Spinal cord (tissue), 10 donors: ENCODE data around the gene UBASH3A. TPM values are rescaled to one million over a fixed set of nuclear protein-coding genes. Genes with fewer than 3 reads are reported as not detected.

ENCODE experiments used
- DNase-seq, 6 donors: peaks; one replicate each; pipeline versions ENCODE4 v3.0.0 to v3.0.0-alpha.2; 2013 to 2015; ENCODE audit warnings: low spot score in 6 of 6, low read depth in 4 of 6
- H3K27ac ChIP-seq: one replicate; pipeline ENCODE4 v1.5.1; 2013; ENCODE audit warnings: low read depth, low read length, control low read depth
- H3K27me3 ChIP-seq: one replicate; pipeline ENCODE4 v1.6.1; 2013; ENCODE audit warnings: low read length; ENCODE audit not compliant: control insufficient read depth, insufficient read depth
- H3K36me3 ChIP-seq: one replicate; pipeline ENCODE4 v1.6.1; 2013; ENCODE audit warnings: low read length; ENCODE audit not compliant: control insufficient read depth, insufficient read depth
- H3K4me1 ChIP-seq: one replicate; pipeline ENCODE4 v1.6.1; 2013; ENCODE audit warnings: low read length; ENCODE audit not compliant: control insufficient read depth, insufficient read depth
- H3K4me3 ChIP-seq: one replicate; pipeline ENCODE4 v1.5.1; 2013; ENCODE audit warnings: low read depth, low read length, control low read depth
- H3K9me3 ChIP-seq: one replicate; pipeline ENCODE4 v1.6.1; 2013; ENCODE audit warnings: low read length; ENCODE audit not compliant: control insufficient read depth, insufficient read depth
- WGBS: methylation state at CpG from one replicate; pipeline ENCODE4 v1.1.5; 2013; ENCODE audit warnings: missing lambda C conversion rate; ENCODE audit not compliant: insufficient coverage; 5-methylcytosine and 5-hydroxymethylcytosine counted together
- polyA plus RNA-seq, 2 donors: library from polyadenylated mRNA; unstranded; fragments of 120-200 nt; gene quantifications; one replicate each; pipeline ENCODE4 v1.2.1, GENCODE V29; 2013; ENCODE audit not compliant: insufficient read length in 2 of 2
- total RNA-seq, 2 donors: library from RNA; depleted of rRNA in 1 of 2; stranded (reverse); fragments of 120-200 nt in 1 of 2; fragments of >200 nt in 1 of 2; gene quantifications; one replicate each; pipeline versions ENCODE4 v1.2.3 to v1.2.4, GENCODE V29; 2013 to 2014
- donor health status: healthy.

UBASH3A gene
- total and polyA plus RNA-seq, 4 donors = 0.06 TPM; not detected in 3

- no peak within 1 kb of the TSS for H3K4me3 ChIP-seq
- no peak for DNase-seq
- peaks cover 3% of the 10 kb centered on the region for H3K4me1 ChIP-seq
- no peaks in the 10 kb centered on the region for H3K27me3 ChIP-seq
- H3K9me3 ChIP-seq = no peaks in the 10 kb centered on the region
- 76% methylated on average over 9 of the region's 17 CpGs for whole genome bisulfite sequencing
- H3K36me3 ChIP-seq = no peaks in the 10 kb centered on the region
- no peak within 1 kb of the TSS for H3K27ac ChIP-seq
These were observed 7.6 kb upstream of the UBASH3A start, which contains the start of gene TMPRSS3 for GRCh38 chr21:42395905-42396651. Gene TMPRSS3, minus strand, starts transcription at chr21:42396052. Its CDS starts 635 bp downstream, at chr21:42395417.

GRCh38 chr21:42396799-42397745, 6.6 kb upstream of the UBASH3A start:
- Histone ChIP-seq H3K36me3 (no peaks in the 10 kb centered on the region), H3K27ac (no peak overlapping the region), H3K4me3 (no peak overlapping the region), H3K9me3 (no peaks in the 10 kb centered on the region), H3K27me3 (no peaks in the 10 kb centered on the region), H3K4me1 (peaks cover 3% of the 10 kb centered on the region)
- DNase-seq = peak in 1 of 6 donors; percentile 64
- 70% methylated on average over 17 of the region's 19 CpGs for WGBS

GRCh38 chr21:42397746-42398394, 5.8 kb upstream of the UBASH3A start:
- no peaks in the 10 kb centered on the region for H3K27me3 ChIP-seq
- H3K4me1 ChIP-seq = peaks cover 3% of the 10 kb centered on the region
- H3K4me3 ChIP-seq = no peak overlapping the region
- no peak for DNase-seq
- H3K36me3 ChIP-seq = no peaks in the 10 kb centered on the region
- no peak overlapping the region for H3K27ac ChIP-seq
- 96% methylated on average over 10 of the region's 14 CpGs for WGBS
- H3K9me3 ChIP-seq = no peaks in the 10 kb centered on the region

DNA sequence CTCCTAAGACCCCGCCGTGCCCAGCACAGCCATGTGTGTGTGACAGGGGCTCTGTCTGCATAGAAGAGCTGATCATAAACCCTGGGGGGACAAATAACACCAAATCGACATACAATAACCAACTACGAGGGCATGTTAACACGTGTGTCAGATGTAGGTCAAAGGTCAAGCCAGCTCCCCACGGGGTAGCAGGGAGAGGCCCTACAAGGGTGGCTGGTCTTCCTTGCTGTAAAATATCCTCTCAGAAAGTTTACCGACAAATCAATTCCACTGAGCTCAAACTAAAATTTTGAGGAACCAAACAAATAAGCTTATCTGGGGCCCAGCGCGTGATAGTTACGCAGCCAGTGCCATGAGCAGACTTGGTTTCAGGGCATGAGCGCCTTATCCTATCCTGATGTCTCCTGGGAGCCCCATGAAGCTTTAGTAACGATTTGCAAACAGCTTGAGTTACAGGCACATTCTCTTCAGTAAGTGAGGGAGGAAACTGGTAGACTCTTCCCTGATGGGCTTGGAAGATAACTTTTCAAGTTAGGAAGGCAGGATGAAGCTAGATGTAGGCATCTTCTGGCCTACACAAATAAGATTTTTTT, 5.2 kb upstream of the UBASH3A start:
- Histone ChIP-seq H3K27ac (no peak overlapping the region), H3K36me3 (no peaks in the 10 kb centered on the region), H3K4me1 (peaks cover 3% of the 10 kb centered on the region), H3K9me3 (no peaks in the 10 kb centered on the region), H3K27me3 (no peaks in the 10 kb centered on the region), H3K4me3 (no peak overlapping the region)
- peak in 1 of 6 donors; percentile 26 for DNase-seq
- 59% methylated on average over 10 of the region's 12 CpGs for WGBS

- Histone ChIP-seq H3K27me3 (no peaks in the 10 kb centered on the region), H3K27ac (no peak overlapping the region), H3K4me3 (no peak overlapping the region), H3K36me3 (no peaks in the 10 kb centered on the region), H3K9me3 (no peaks in the 10 kb centered on the region), H3K4me1 (peaks cover 6% of the 10 kb centered on the region)
- WGBS = 90% methylated on average over 3 of the region's 4 CpGs
- DNase-seq = no peak
These were observed 3.2 kb upstream of the UBASH3A start for GRCh38 chr21:42400525-42400924.

DNA sequence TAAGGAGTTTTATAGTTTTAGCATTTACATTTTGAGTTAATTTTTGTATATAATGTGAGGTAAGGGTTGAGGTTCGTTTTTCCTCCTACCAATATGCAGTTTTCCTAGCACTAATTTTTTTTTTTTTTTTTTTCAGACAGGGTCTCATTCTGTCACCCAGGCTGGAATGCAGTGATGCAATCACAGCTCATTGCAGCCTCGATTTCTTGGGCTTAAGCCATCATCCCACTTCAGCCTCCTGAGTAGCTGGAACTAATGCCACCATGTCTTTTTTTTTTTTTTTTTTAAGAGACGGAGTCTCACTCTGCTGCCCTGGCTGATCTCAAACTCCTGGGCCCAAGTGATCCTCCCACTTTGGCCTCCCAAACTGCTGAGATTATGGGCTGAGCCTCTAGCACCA, 2.5 kb upstream of the UBASH3A start:
- no peaks in the 10 kb centered on the region for H3K27me3 ChIP-seq
- DNase-seq = no peak
- H3K4me1 ChIP-seq = peaks cover 6% of the 10 kb centered on the region
- no peak overlapping the region for H3K4me3 ChIP-seq
- H3K36me3 ChIP-seq = no peaks in the 10 kb centered on the region
- H3K27ac ChIP-seq = no peak overlapping the region
- 68% methylated on average over 2 of the region's 3 CpGs for WGBS
- H3K9me3 ChIP-seq = no peaks in the 10 kb centered on the region

- Histone ChIP-seq H3K9me3 (no peaks in the 10 kb centered on the region), H3K27ac (no peak overlapping the region), H3K36me3 (no peaks in the 10 kb centered on the region), H3K27me3 (no peaks in the 10 kb centered on the region), H3K4me3 (no peak overlapping the region), H3K4me1 (peaks cover 6% of the 10 kb centered on the region)
- no CpG with 5 or more reads among the region's 2 CpGs for whole genome bisulfite sequencing
- no peak for DNase-seq
These were observed 1.9 kb upstream of the UBASH3A start for GRCh38 chr21:42401820-42402251.

DNA sequence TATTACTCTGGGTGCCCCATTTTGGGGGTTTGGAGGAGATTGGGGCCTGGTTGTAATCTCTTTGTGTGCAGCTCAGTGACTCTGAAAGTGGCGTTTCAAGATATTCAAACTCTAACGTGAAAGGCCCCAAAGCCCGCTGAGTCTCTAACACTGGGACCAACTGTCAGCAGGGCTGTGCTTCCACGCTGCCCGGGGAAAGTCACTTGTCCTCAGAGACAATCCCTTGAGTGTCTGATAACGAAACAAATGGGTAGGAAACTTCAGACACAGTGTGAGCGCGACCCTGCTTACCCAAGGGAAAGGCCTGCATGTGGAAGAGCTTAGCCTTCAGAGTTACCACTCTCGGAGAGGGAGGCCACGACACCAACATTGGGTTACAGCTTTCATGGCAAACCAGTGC, 837 bp downstream of the UBASH3A start:
- no peaks in the 10 kb centered on the region for H3K9me3 ChIP-seq

More for the DNA sequence above, 837 bp downstream of the UBASH3A start:
- 70% methylated on average over 9 of the region's 10 CpGs for WGBS
- H3K36me3 ChIP-seq = no peaks in the 10 kb centered on the region
- no peak for DNase-seq
- peaks cover 4% of the 10 kb centered on the region for H3K4me1 ChIP-seq
- no peaks in the 10 kb centered on the region for H3K27me3 ChIP-seq
- no peak overlapping the region for H3K4me3 ChIP-seq
- H3K27ac ChIP-seq = no peak overlapping the region
